SK-N-SH (cell line): ENCODE results near the gene CHPF. TPM values are rescaled to one million over a fixed set of nuclear protein-coding genes. Genes with fewer than 3 reads are reported as not detected.
A peak's percentile ranks its signal among the peaks of the same experiment; 100 is the strongest.

Experiments
- CTCF ChIA-PET: fragments of 300-600, 350-600 bp; formaldehyde crosslinking; extraction: SDS; loops from one replicate; lab custom pipeline; 2021; lab: Yijun Ruan, JAX
- POLR2A ChIA-PET: fragments of 350-600 bp; sonication (Branson Sonifier 250); formaldehyde crosslinking; extraction: SDS; loops from one replicate; lab custom pipeline; 2020; ENCODE audit warnings: antibody characterized with exemption, inconsistent platforms; lab: Yijun Ruan, JAX
- DNase-seq: peaks from one replicate; pipeline ENCODE4 v3.0.0; 2012
- H2AFZ ChIP-seq: fragments of 200-600 bp; sonication (generic); 2 replicates; pipeline ENCODE4 v1.8.1; 2016; ENCODE audit warnings: antibody characterized with exemption, mild to moderate bottlenecking, low read depth
- H3F3A ChIP-seq: fragments of 200-600 bp; sonication (generic); replicated peaks from 2 replicates; pipeline ENCODE3; 2016; ENCODE audit warnings: antibody characterized with exemption, mild to moderate bottlenecking; ENCODE audit not compliant: insufficient read depth
- H3K27ac ChIP-seq, 2 experiments: fragments of 200-500 bp in 1 of 2; fragments of 200-600 bp in 1 of 2; sonication (Bioruptor generic) in 1 of 2; sonication (generic), shearing (Covaris generic) in 1 of 2; 2 replicates each; pipeline versions ENCODE4 v1.5.1 to v1.6.1; 2014 to 2016; ENCODE audit warnings: low read depth in 2 of 2, inconsistent platforms in 1 of 2, low read length in 1 of 2, mild to moderate bottlenecking in 1 of 2, mixed read lengths in 1 of 2
- H3K27me3 ChIP-seq: fragments of 200-600 bp; sonication (generic), shearing (Covaris generic); 2 replicates; pipeline ENCODE4 v1.6.1; 2016; ENCODE audit warnings: mixed run types; ENCODE audit not compliant: insufficient read depth
- H3K36me3 ChIP-seq, 2 experiments: fragments of 200-500 bp in 1 of 2; fragments of 200-600 bp in 1 of 2; sonication (Bioruptor generic) in 1 of 2; sonication (generic) in 1 of 2; replicated peaks in 1 of 2; 2 replicates each; pipeline versions ENCODE3 to v1.5.1; 2014 to 2016; ENCODE audit warnings: low read length in 1 of 2, mild to moderate bottlenecking in 1 of 2; ENCODE audit not compliant: insufficient read depth in 2 of 2, control insufficient read depth in 1 of 2
- H3K4me1 ChIP-seq, 2 experiments: fragments of 200-500 bp in 1 of 2; fragments of 200-600 bp in 1 of 2; sonication (Bioruptor generic) in 1 of 2; sonication (generic), shearing (Covaris generic) in 1 of 2; 2 replicates each; pipeline versions ENCODE4 v1.5.1 to v1.6.1; 2014 to 2016; ENCODE audit warnings: low read depth in 1 of 2, low read length in 1 of 2, mixed run types in 1 of 2; ENCODE audit not compliant: insufficient read depth in 2 of 2, control insufficient read depth in 1 of 2
- H3K4me2 ChIP-seq: fragments of 200-600 bp; sonication (generic), shearing (Covaris generic); 2 replicates; pipeline ENCODE4 v1.6.1; 2017; ENCODE audit warnings: mixed run types
- H3K4me3 ChIP-seq, 2 experiments: fragments of 200-500 bp in 1 of 2; fragments of 200-600 bp in 1 of 2; sonication (Bioruptor generic) in 1 of 2; sonication (generic), shearing (Covaris generic) in 1 of 2; 2 replicates each; pipeline versions ENCODE4 v1.5.1 to v1.8.1; 2014 to 2016; ENCODE audit warnings: low read depth in 2 of 2, inconsistent platforms in 1 of 2, low read length in 1 of 2, mild to moderate bottlenecking in 1 of 2, mixed read lengths in 1 of 2, moderate library complexity in 1 of 2
- H3K79me2 ChIP-seq: fragments of 200-600 bp; sonication (generic); 2 replicates; pipeline ENCODE4 v1.8.1; 2017; ENCODE audit warnings: mild to moderate bottlenecking; ENCODE audit not compliant: insufficient read depth
- H3K9ac ChIP-seq: fragments of 200-600 bp; sonication (generic); 2 replicates; pipeline ENCODE4 v1.6.1; 2017; ENCODE audit warnings: mixed run types
- H3K9me2 ChIP-seq: fragments of 200-600 bp; sonication (generic); 2 replicates; pipeline ENCODE4 v1.6.1; 2017; ENCODE audit warnings: mixed run types
- H3K9me3 ChIP-seq: fragments of 200-600 bp; sonication (generic); 2 replicates; pipeline ENCODE4 v1.6.1; 2017; ENCODE audit warnings: mixed run types, mild to moderate bottlenecking, moderate library complexity
- H4K20me1 ChIP-seq: fragments of 200-600 bp; sonication (generic); 2 replicates; pipeline ENCODE4 v1.6.1; 2017; ENCODE audit warnings: mild to moderate bottlenecking, mixed run types; ENCODE audit not compliant: insufficient read depth
- CTCF ChIP-seq: fragments of 200-600 bp; sonication (generic); IDR thresholded peaks from 2 replicates; pipeline ENCODE4 v1.6.1; 2017; ENCODE audit warnings: antibody characterized with exemption, mild to moderate bottlenecking, moderate library complexity
- FOSL2 ChIP-seq: IDR thresholded peaks from 2 replicates; pipeline ENCODE4 v1.4.0; 2012; ENCODE audit warnings: low read depth, mild to moderate bottlenecking, moderate library complexity, borderline replicate concordance
- GABPA ChIP-seq: IDR thresholded peaks from 2 replicates; pipeline ENCODE4 v1.4.0; 2012; ENCODE audit warnings: low read depth, mild to moderate bottlenecking
- GATA2 ChIP-seq: sonication (generic); formaldehyde crosslinking; IDR thresholded peaks from 2 replicates; pipeline ENCODE4 v1.5.0; 2020; ENCODE audit warnings: mild to moderate bottlenecking, missing genetic modification reagents
- JUND ChIP-seq: IDR thresholded peaks from 2 replicates; pipeline ENCODE4 v1.4.0; 2012
- MXI1 ChIP-seq: IDR thresholded peaks from 2 replicates; pipeline ENCODE4 v1.6.1; 2012; ENCODE audit warnings: mild to moderate bottlenecking, low read depth, low read length, improper control_type of control experiment
- NRF1 ChIP-seq: IDR thresholded peaks from 2 replicates; pipeline ENCODE4 v1.6.1; 2012; ENCODE audit warnings: low read depth, mild to moderate bottlenecking, low read length
- POLR2AphosphoS5 ChIP-seq: IDR thresholded peaks from 2 replicates; pipeline ENCODE4 v1.6.1; 2012; ENCODE audit warnings: low read depth, low read length
- RAD21 ChIP-seq: IDR thresholded peaks from 2 replicates; pipeline ENCODE4 v1.6.1; 2012; ENCODE audit warnings: mild to moderate bottlenecking, low read length
- REST ChIP-seq: IDR thresholded peaks from 2 replicates; pipeline ENCODE4 v1.6.1; 2012; ENCODE audit warnings: mild to moderate bottlenecking, low read depth, low read length, moderate library complexity
- RFX5 ChIP-seq: IDR thresholded peaks from 2 replicates; pipeline ENCODE4 v1.6.1; 2012; ENCODE audit warnings: mild to moderate bottlenecking, improper control_type of control experiment, low read length
- TEAD4 ChIP-seq: IDR thresholded peaks from 2 replicates; pipeline ENCODE4 v1.4.0; 2012; ENCODE audit warnings: mild to moderate bottlenecking, borderline replicate concordance; ENCODE audit not compliant: insufficient read depth
- USF2 ChIP-seq: fragments of 150-350 bp; IDR thresholded peaks from 2 replicates; pipeline ENCODE4 v1.6.1; 2017; ENCODE audit warnings: antibody characterized with exemption, low read length, low read depth, borderline replicate concordance
- ZBTB33 ChIP-seq: IDR thresholded peaks from 2 replicates; pipeline ENCODE4 v1.4.0; 2012; ENCODE audit warnings: low read depth, borderline replicate concordance
- WGBS: methylation state at CpG from one replicate; pipeline ENCODE4 v1.1.6; 2017; ENCODE audit warnings: low lambda C conversion rate; 5-methylcytosine and 5-hydroxymethylcytosine counted together
- polyA plus RNA-seq, 3 experiments: library from polyadenylated mRNA; depleted of rRNA; stranded (reverse); fragments of >200 nt; gene quantifications; 2 replicates each; pipeline ENCODE4 v1.2.3, GENCODE V29; 2012
- TF ChIP-seq, protein P1 (sequence below): IDR thresholded peaks from 2 replicates; pipeline ENCODE4 v1.4.0; 2012; ENCODE audit warnings: low read depth

Gene CHPF
- polyA plus RNA-seq, 1 of the 3 experiments (the other 2 are of a cell fraction), result 141 TPM

- peaks cover 3 to 92% of the 10 kb centered on the region in 2 experiments; a peak in 1 of 4 replicates for H3K4me1 ChIP-seq
- CTCF ChIA-PET, result interaction anchor here (1.0 to 62.1 kb wide), 4 partner anchors 9 to 75 kb away, joined by 3 to 2824 read pairs (median 1414); partner anchors contain the start of genes ASIC4, CHPF, GMPPA and TMEM198
- no peaks in the 10 kb centered on the region for H3K9me3 ChIP-seq
- H3K9me2 ChIP-seq, result no peaks in the 10 kb centered on the region
- no peak overlapping the region for H3K9ac ChIP-seq
- H3K36me3 ChIP-seq, result peaks cover 12 to 23% of the 10 kb centered on the region in 2 experiments
- POLR2A ChIA-PET, result interaction anchor here (2.0 to 13.5 kb wide), 3 partner anchors 7 to 21 kb away, joined by 5 to 210 read pairs (median 44); partner anchors contain the start of gene GMPPA
- H2AFZ ChIP-seq, result no peak overlapping the region
- no peaks in the 10 kb centered on the region for H3K27me3 ChIP-seq
- no peak for TF ChIP-seq FOSL2
- no peak for TF ChIP-seq USF2
- TF ChIP-seq TEAD4, result no peak
- no peak for TF ChIP-seq CTCF
- no peak for TF ChIP-seq GATA2 (CRISPR knock-in tag)
- TF ChIP-seq REST, result no peak
- no peak for TF ChIP-seq RAD21
- TF ChIP-seq, protein P1, sequence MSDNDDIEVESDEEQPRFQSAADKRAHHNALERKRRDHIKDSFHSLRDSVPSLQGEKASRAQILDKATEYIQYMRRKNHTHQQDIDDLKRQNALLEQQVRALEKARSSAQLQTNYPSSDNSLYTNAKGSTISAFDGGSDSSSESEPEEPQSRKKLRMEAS, result no peak
- no peak for TF ChIP-seq RFX5
- no peak for TF ChIP-seq POLR2AphosphoS5
- no peak for TF ChIP-seq GABPA
- no peak for TF ChIP-seq ZBTB33
- TF ChIP-seq NRF1, result no peak
- TF ChIP-seq MXI1, result no peak
- no peak for TF ChIP-seq JUND
- no peak overlapping the region for H3K4me2 ChIP-seq
- DNase-seq, result no peak
- WGBS, result 91% methylated on average over 8 of the region's 9 CpGs
- peak overlapping the region in 1 of 2 experiments; percentile 96; a peak in 2 of 4 replicates for H3K27ac ChIP-seq
- no peaks in the 10 kb centered on the region for H4K20me1 ChIP-seq
- no peaks in the 10 kb centered on the region for H3F3A ChIP-seq
- H3K4me3 ChIP-seq, result no peak overlapping the region
- peaks cover 3% of the 10 kb centered on the region for H3K79me2 ChIP-seq
Measured at GRCh38 chr2:219505585-219505984, 38.0 kb downstream of the CHPF start.
